ENCODE data around the gene TPM4.
"Not testable (repeated sequence)": the region's sequence is repeated elsewhere in the genome, so short reads cannot be mapped to it uniquely, and the experiment has no call there.

Gene TPM4

DNA sequence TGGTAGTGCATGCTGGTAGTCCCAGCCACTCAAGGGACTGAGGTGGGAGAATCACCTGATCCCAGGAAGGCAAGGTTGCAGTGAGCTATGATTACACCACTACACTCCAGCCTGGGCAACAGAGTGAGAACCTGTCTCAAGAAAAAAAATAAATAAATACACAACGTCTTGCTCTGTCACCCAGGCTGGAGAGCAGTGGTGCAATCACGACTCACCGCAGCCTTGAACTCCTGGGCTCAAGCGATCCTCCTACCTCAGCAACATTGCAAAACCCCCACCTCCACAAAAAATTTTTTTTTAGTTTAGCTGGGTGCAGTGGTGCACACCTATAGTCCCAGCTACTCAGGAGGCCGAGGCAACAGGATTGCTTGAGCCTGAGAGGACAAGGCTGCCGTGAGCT, 8.8 kb downstream of the TPM4 start:
- H4K5ac ChIP-seq (ENCODE audit: low read length), result no peak overlapping the region
- DNase-seq, result no peak

DNA sequence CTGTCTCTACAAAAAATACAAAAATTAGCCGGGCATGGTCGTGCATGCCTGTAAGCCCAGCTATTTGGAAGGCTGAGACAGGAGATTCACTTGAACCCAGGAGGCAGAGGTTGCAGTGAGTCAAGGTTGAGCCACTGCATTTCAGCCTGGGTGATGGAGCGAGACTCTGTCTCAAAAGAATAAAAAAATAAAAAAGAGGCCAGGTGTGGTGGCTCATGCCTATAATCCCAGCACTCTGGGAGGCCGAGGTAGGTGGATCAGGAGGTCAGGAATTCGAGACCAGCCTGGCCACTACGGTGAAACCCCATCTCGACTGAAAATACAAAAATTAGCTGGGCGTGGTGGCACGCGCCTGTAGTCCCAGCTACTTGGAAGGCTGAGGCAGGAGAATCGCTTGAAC, 11.1 kb downstream of the TPM4 start:
- not testable (repeated sequence) for H3K4me3 ChIP-seq (ENCODE audit: low read length); DNase-seq; H2BK5ac ChIP-seq (ENCODE audit: low read length); H4K8ac ChIP-seq (ENCODE audit: low read depth, low read length); H3K4me2 ChIP-seq (ENCODE audit: low read length); H3K9ac ChIP-seq (ENCODE audit: low read length); H3K27ac ChIP-seq (ENCODE audit: low read depth, low read length); H3K4me1 ChIP-seq (ENCODE audit: control insufficient read depth, low read depth, low read length); H3K4ac ChIP-seq (ENCODE audit: low read depth, low read length); H2AK5ac ChIP-seq (ENCODE audit: low read length); H3K23ac ChIP-seq (ENCODE audit: low read length); H2BK15ac ChIP-seq (replicated peaks; ENCODE audit: low read depth); H3K27me3 ChIP-seq (ENCODE audit: insufficient read depth, low read length, poor library complexity); H3K18ac ChIP-seq (ENCODE audit: low read length); H2BK120ac ChIP-seq (ENCODE audit: low read depth, low read length); H4K5ac ChIP-seq (ENCODE audit: low read length); H3K56ac ChIP-seq (ENCODE audit: low read length)
- WGBS (ENCODE audit: extremely low coverage, insufficient coverage, low lambda C conversion rate), result no CpG with 5 or more reads among the region's 11 CpGs
- Histone ChIP-seq H3K36me3 (ENCODE audit: control insufficient read depth, insufficient read depth, low read length) (peaks cover 43% of the 10 kb centered on the region), H3K79me1 (ENCODE audit: low read length) (peaks cover 19% of the 10 kb centered on the region), H3K79me2 (ENCODE audit: control insufficient read depth, insufficient read depth, low read length) (peaks cover 21% of the 10 kb centered on the region)

More for the DNA sequence above, 8.8 kb downstream of the TPM4 start:
- no CpG with 5 or more reads among the region's 6 CpGs for WGBS (ENCODE audit: extremely low coverage, insufficient coverage, low lambda C conversion rate)
- Histone ChIP-seq H3K4me3 (ENCODE audit: low read length) (no peak overlapping the region), H3K23ac (ENCODE audit: low read length) (no peak overlapping the region), H3K4ac (ENCODE audit: low read depth, low read length) (no peak overlapping the region), H3K79me2 (ENCODE audit: control insufficient read depth, insufficient read depth, low read length) (peaks cover 41% of the 10 kb centered on the region), H2BK15ac (replicated peaks; ENCODE audit: low read depth) (no peak overlapping the region), H3K79me1 (ENCODE audit: low read length) (peaks cover 25% of the 10 kb centered on the region), H3K27ac (ENCODE audit: low read depth, low read length) (no peak overlapping the region), H3K56ac (ENCODE audit: low read length) (no peak overlapping the region), H3K9ac (ENCODE audit: low read length) (no peak overlapping the region), H3K18ac (ENCODE audit: low read length) (no peak overlapping the region), H2BK120ac (ENCODE audit: low read depth, low read length) (no peak overlapping the region), H3K4me1 (ENCODE audit: control insufficient read depth, low read depth, low read length) (no peaks in the 10 kb centered on the region), H4K8ac (ENCODE audit: low read depth, low read length) (no peak overlapping the region), H3K27me3 (ENCODE audit: insufficient read depth, low read length, poor library complexity) (no peaks in the 10 kb centered on the region), H2BK5ac (ENCODE audit: low read length) (no peak overlapping the region), H2AK5ac (ENCODE audit: low read length) (no peak overlapping the region), H3K36me3 (ENCODE audit: control insufficient read depth, insufficient read depth, low read length) (peaks cover 36% of the 10 kb centered on the region), H3K4me2 (ENCODE audit: low read length) (no peak overlapping the region)

DNA sequence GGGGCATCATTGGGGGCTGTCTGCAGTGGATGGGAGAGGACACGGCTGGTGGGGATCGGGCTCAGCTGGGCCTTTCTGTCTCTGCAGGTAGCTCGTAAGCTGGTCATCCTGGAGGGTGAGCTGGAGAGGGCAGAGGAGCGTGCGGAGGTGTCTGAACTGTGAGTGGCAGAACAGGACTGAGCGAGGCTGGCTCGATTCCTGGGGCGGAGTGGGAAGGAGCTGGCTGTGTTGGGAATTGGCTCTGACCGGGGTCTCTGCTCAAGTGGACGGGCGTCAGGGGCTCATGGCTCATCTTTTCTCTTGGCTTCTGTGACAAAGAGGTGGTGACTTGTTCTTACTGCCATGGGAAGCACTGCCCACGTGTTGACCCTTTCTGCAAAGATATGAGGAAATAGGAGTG, 11.6 kb downstream of the TPM4 start:
- Histone ChIP-seq H3K27me3 (ENCODE audit: insufficient read depth, low read length, poor library complexity) (no peaks in the 10 kb centered on the region), H3K36me3 (ENCODE audit: control insufficient read depth, insufficient read depth, low read length) (peaks cover 41% of the 10 kb centered on the region), H3K56ac (ENCODE audit: low read length) (no peak overlapping the region), H3K23ac (ENCODE audit: low read length) (no peak overlapping the region), H3K4me1 (ENCODE audit: control insufficient read depth, low read depth, low read length) (no peaks in the 10 kb centered on the region), H4K5ac (ENCODE audit: low read length) (no peak overlapping the region), H2BK5ac (ENCODE audit: low read length) (no peak overlapping the region), H3K4ac (ENCODE audit: low read depth, low read length) (no peak overlapping the region), H3K4me3 (ENCODE audit: low read length) (no peak overlapping the region), H2AK5ac (ENCODE audit: low read length) (no peak overlapping the region), H3K18ac (ENCODE audit: low read length) (no peak overlapping the region), H3K79me1 (ENCODE audit: low read length) (peaks cover 17% of the 10 kb centered on the region), H2BK120ac (ENCODE audit: low read depth, low read length) (no peak overlapping the region), H4K8ac (ENCODE audit: low read depth, low read length) (no peak overlapping the region), H3K9ac (ENCODE audit: low read length) (no peak overlapping the region), H2BK15ac (replicated peaks; ENCODE audit: low read depth) (no peak overlapping the region), H3K79me2 (ENCODE audit: control insufficient read depth, insufficient read depth, low read length) (peaks cover 17% of the 10 kb centered on the region), H3K27ac (ENCODE audit: low read depth, low read length) (no peak overlapping the region), H3K4me2 (ENCODE audit: low read length) (no peak overlapping the region)
- DNase-seq, result no peak
- no CpG with 5 or more reads among the region's 12 CpGs for WGBS (ENCODE audit: extremely low coverage, insufficient coverage, low lambda C conversion rate)

DNA sequence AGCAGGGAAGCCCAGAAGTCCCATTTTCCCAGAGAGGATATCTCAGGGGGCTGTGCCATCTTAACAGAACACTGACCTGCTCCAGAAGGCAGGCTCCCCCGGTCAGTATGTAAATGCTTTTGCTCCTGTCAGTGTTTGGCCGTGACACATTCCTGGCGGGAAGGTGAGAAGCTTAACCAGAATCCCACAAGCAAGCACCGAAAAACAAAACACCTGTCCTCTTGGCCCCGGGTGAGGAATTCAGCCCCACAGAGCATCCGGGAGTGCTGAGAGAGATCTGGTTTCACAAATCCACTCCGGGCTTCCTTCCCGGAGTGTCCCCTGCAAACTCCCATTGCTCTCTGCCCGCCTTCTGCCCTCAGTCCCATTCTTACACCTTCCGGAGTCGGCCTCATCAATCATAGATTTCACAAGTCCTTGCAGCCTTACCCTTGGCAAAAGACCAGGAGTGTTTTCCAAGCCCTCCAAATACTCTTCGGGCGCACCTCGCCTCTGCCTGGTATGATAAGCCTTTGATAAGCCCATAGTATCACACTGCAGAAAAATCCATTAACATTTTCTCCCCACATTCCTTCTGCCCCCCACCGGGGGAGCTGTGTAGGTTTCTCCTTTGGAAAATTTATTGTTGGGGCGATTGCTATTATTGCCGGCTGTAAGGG, 12.2 kb downstream of the TPM4 start:
- no CpG with 5 or more reads among the region's 17 CpGs for WGBS (ENCODE audit: extremely low coverage, insufficient coverage, low lambda C conversion rate)
- no peak for DNase-seq
- Histone ChIP-seq H3K9ac (ENCODE audit: low read length) (no peak overlapping the region), H2BK15ac (replicated peaks; ENCODE audit: low read depth) (no peak overlapping the region), H3K4me2 (ENCODE audit: low read length) (no peak overlapping the region), H3K27me3 (ENCODE audit: insufficient read depth, low read length, poor library complexity) (no peaks in the 10 kb centered on the region), H3K4me1 (ENCODE audit: control insufficient read depth, low read depth, low read length) (no peaks in the 10 kb centered on the region), H3K4me3 (ENCODE audit: low read length) (no peak overlapping the region), H3K27ac (ENCODE audit: low read depth, low read length) (no peak overlapping the region), H2BK120ac (ENCODE audit: low read depth, low read length) (no peak overlapping the region), H2AK5ac (ENCODE audit: low read length) (no peak overlapping the region), H4K8ac (ENCODE audit: low read depth, low read length) (no peak overlapping the region), H3K79me1 (ENCODE audit: low read length) (peaks cover 15% of the 10 kb centered on the region), H3K36me3 (ENCODE audit: control insufficient read depth, insufficient read depth, low read length) (peaks cover 40% of the 10 kb centered on the region), H2BK5ac (ENCODE audit: low read length) (no peak overlapping the region), H4K5ac (ENCODE audit: low read length) (no peak overlapping the region), H3K79me2 (ENCODE audit: control insufficient read depth, insufficient read depth, low read length) (peaks cover 13% of the 10 kb centered on the region), H3K18ac (ENCODE audit: low read length) (no peak overlapping the region), H3K23ac (ENCODE audit: low read length) (no peak overlapping the region), H3K56ac (ENCODE audit: low read length) (no peak overlapping the region), H3K4ac (ENCODE audit: low read depth, low read length) (no peak overlapping the region)

DNA sequence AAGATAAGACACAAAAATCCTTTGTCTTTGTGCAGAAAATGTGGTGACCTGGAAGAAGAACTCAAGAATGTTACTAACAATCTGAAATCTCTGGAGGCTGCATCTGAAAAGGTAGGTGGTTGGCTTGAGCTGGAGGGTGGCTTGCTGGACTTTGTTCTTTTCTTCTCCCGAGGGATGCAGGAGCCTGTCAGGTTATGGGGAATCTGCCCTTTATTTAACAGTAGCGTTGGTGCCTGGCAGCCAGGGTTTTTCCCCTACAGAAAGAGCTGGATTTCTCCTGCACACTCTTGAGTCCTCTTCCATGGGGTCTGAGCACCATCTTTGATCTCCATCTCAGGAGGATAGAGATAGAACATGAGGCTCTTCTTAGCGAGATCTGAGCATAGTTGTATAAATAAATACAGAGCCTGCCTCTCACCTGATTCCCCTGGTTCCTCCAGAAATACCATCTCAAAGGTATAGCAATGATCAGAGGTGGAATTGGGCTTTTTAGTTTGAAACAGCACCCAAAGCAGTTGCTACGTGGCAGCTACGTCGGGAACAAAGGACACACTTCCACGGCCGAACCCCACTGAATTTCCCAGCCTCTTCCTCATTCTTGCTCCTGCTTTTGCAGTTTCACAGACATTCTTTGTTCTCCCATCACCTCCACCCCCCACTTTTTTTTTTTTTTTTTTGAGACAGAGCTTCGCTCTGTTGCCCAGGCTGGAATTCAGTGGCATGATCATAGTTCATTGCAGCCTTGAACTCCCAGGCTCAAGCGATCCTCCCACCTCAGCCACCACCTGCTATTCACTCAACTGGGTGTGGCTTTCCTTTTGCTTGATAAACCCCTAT, 12.9 kb downstream of the TPM4 start:
- Histone ChIP-seq H3K27me3 (ENCODE audit: insufficient read depth, low read length, poor library complexity) (no peaks in the 10 kb centered on the region), H3K4ac (ENCODE audit: low read depth, low read length) (no peak overlapping the region), H3K56ac (ENCODE audit: low read length) (no peak overlapping the region), H3K9ac (ENCODE audit: low read length) (no peak overlapping the region), H3K27ac (ENCODE audit: low read depth, low read length) (no peak overlapping the region), H4K8ac (ENCODE audit: low read depth, low read length) (no peak overlapping the region), H3K36me3 (ENCODE audit: control insufficient read depth, insufficient read depth, low read length) (peaks cover 40% of the 10 kb centered on the region), H3K4me3 (ENCODE audit: low read length) (no peak overlapping the region), H3K79me1 (ENCODE audit: low read length) (peaks cover 12% of the 10 kb centered on the region), H2BK5ac (ENCODE audit: low read length) (no peak overlapping the region), H3K18ac (ENCODE audit: low read length) (no peak overlapping the region), H2BK15ac (replicated peaks; ENCODE audit: low read depth) (no peak overlapping the region), H3K4me2 (ENCODE audit: low read length) (no peak overlapping the region), H3K23ac (ENCODE audit: low read length) (no peak overlapping the region), H2BK120ac (ENCODE audit: low read depth, low read length) (no peak overlapping the region), H3K79me2 (ENCODE audit: control insufficient read depth, insufficient read depth, low read length) (peaks cover 9% of the 10 kb centered on the region), H2AK5ac (ENCODE audit: low read length) (no peak overlapping the region), H4K5ac (ENCODE audit: low read length) (no peak overlapping the region), H3K4me1 (ENCODE audit: control insufficient read depth, low read depth, low read length) (no peaks in the 10 kb centered on the region)
- WGBS (ENCODE audit: extremely low coverage, insufficient coverage, low lambda C conversion rate), result no CpG with 5 or more reads among the region's 10 CpGs
- DNase-seq, result no peak

Measured in mesendoderm (in vitro differentiated cells).